HG02943 (cell line): ENCODE results near the gene ALDH8A1.

Experiments
- ATAC-seq: cut with Tn5 transposase; IDR thresholded peaks from one replicate; pipeline ENCODE4 v1.9.1; 2021; ENCODE audit warnings: mild to moderate bottlenecking, low read depth, moderate library complexity; ENCODE audit not compliant: unreplicated experiment

ALDH8A1 gene

GRCh38 chr6:134951494-134952263 is 1.8 kb upstream of the ALDH8A1 start:
- no peak for ATAC-seq

GRCh38 chr6:134950482-134950881 is 581 bp upstream of the ALDH8A1 start:
- no peak for ATAC-seq

- no peak for ATAC-seq
These were observed 1.2 kb downstream of the ALDH8A1 start for GRCh38 chr6:134948691-134949090.

GRCh38 chr6:134948142-134948541 is 1.8 kb downstream of the ALDH8A1 start:
- ATAC-seq = no peak

GRCh38 chr6:134945045-134945444 is 4.9 kb downstream of the ALDH8A1 start:
- ATAC-seq = no peak

GRCh38 chr6:134943522-134944111 is 6.3 kb downstream of the ALDH8A1 start:
- no peak for ATAC-seq

GRCh38 chr6:134938896-134939295 is 11.0 kb downstream of the ALDH8A1 start:
- ATAC-seq = no peak

GRCh38 chr6:134937426-134937825 is 12.5 kb downstream of the ALDH8A1 start:
- no peak for ATAC-seq

GRCh38 chr6:134936931-134937330 is 13.0 kb downstream of the ALDH8A1 start:
- no peak for ATAC-seq

- no peak for ATAC-seq
These were observed 13.4 kb downstream of the ALDH8A1 start for GRCh38 chr6:134936476-134936875.

GRCh38 chr6:134934793-134935485 is 15.0 kb downstream of the ALDH8A1 start:
- no peak for ATAC-seq

GRCh38 chr6:134932535-134933470 is 17.1 kb downstream of the ALDH8A1 start:
- no peak for ATAC-seq

GRCh38 chr6:134932098-134932497 is 17.8 kb downstream of the ALDH8A1 start:
- ATAC-seq = no peak

GRCh38 chr6:134930463-134930862 is 19.4 kb downstream of the ALDH8A1 start:
- no peak for ATAC-seq

- ATAC-seq = no peak
These were observed 21.6 kb downstream of the ALDH8A1 start for GRCh38 chr6:134928151-134928900.

- no peak for ATAC-seq
These were observed 24.1 kb downstream of the ALDH8A1 start for GRCh38 chr6:134925800-134926199.

GRCh38 chr6:134921721-134922261 is 28.1 kb downstream of the ALDH8A1 start:
- ATAC-seq = no peak

GRCh38 chr6:134921276-134921675 is 28.6 kb downstream of the ALDH8A1 start:
- ATAC-seq = no peak

- ATAC-seq = no peak
These were observed 29.5 kb downstream of the ALDH8A1 start for GRCh38 chr6:134920422-134920821.
